AG04450 (cell line): ENCODE results near the gene MRM1. TPM values are rescaled to one million over a fixed set of nuclear protein-coding genes. Genes with fewer than 3 reads are reported as not detected.

Source experiments
- CTCF ChIA-PET: fragments of 300-600, 350-600 bp; formaldehyde crosslinking; extraction: SDS; loops from one replicate; lab custom pipeline; 2022; ENCODE audit warnings: antibody characterized with exemption, inconsistent platforms; lab: Charles Lee
- POLR2A ChIA-PET: fragments of 350-600 bp; formaldehyde crosslinking; extraction: SDS; loops from one replicate; lab custom pipeline; 2021; ENCODE audit warnings: antibody characterized with exemption, inconsistent platforms; lab: Yijun Ruan, JAX
- DNase-seq: peaks from one replicate; pipeline ENCODE4 v3.0.0-alpha.2; 2011; ENCODE audit warnings: low read depth, low spot score
- H3K27ac ChIP-seq: one replicate; pipeline ENCODE4 v1.5.1; 2012; ENCODE audit warnings: low read depth, low read length, control low read depth
- H3K27me3 ChIP-seq: one replicate; pipeline ENCODE4 v1.6.0; 2012; ENCODE audit warnings: low read length; ENCODE audit not compliant: control insufficient read depth, insufficient read depth
- H3K4me3 ChIP-seq: 2 replicates; pipeline ENCODE4 v1.5.1; 2011; ENCODE audit warnings: mild to moderate bottlenecking, low read depth, low read length, control low read depth
- H3K9me3 ChIP-seq: 2 replicates; pipeline ENCODE4 v1.5.1; 2012; ENCODE audit warnings: low read length; ENCODE audit not compliant: control insufficient read depth, insufficient read depth
- polyA plus RNA-seq: library from polyadenylated mRNA; depleted of rRNA; stranded (reverse); fragments of >200 nt; gene quantifications from 2 replicates; pipeline ENCODE4 v1.2.3, GENCODE V29; 2011
- TF ChIP-seq, protein P1 (sequence below): IDR thresholded peaks from 2 replicates; pipeline ENCODE4 v1.5.1; 2011; ENCODE audit warnings: low read depth, low read length, control low read depth, inconsistent platforms

The MRM1 gene
- polyA plus RNA-seq, 1 experiment: 2.0 TPM

DNA sequence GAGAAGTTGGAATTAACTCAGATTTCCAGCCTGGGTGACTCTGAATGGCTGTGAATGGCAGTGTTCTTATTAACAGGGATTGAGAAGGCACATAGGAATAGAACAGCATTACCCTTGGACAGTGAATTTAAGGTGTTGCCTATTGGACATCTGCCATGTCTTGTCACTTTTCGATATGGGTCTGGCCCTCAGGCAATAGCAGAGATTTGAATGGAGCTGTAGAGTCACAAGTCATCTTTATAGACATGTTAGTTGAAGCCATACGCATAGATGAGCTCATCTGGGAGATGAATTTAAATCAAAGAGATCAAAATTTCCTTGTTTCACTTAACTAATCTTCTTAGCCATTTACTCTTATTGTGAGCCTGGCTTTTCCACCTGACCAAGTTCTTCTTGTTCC, 24.6 kb upstream of the MRM1 start:
- H3K27ac ChIP-seq: no peak overlapping the region
- no peak for DNase-seq
- no peaks in the 10 kb centered on the region for H3K9me3 ChIP-seq
- no peak overlapping the region for H3K4me3 ChIP-seq
- no peaks in the 10 kb centered on the region for H3K27me3 ChIP-seq
- POLR2A ChIA-PET: interaction anchor here (1.4 kb wide), 1 partner anchor 31 kb away, joined by 3 read pairs; no protein-coding TSS in a partner anchor
- CTCF ChIA-PET: interaction anchor here (0.6 to 1.6 kb wide), 2 partner anchors 26 to 768 kb away, joined by 4 read pairs; partner anchors contain the start of gene TAF15
- TF ChIP-seq, protein P1, sequence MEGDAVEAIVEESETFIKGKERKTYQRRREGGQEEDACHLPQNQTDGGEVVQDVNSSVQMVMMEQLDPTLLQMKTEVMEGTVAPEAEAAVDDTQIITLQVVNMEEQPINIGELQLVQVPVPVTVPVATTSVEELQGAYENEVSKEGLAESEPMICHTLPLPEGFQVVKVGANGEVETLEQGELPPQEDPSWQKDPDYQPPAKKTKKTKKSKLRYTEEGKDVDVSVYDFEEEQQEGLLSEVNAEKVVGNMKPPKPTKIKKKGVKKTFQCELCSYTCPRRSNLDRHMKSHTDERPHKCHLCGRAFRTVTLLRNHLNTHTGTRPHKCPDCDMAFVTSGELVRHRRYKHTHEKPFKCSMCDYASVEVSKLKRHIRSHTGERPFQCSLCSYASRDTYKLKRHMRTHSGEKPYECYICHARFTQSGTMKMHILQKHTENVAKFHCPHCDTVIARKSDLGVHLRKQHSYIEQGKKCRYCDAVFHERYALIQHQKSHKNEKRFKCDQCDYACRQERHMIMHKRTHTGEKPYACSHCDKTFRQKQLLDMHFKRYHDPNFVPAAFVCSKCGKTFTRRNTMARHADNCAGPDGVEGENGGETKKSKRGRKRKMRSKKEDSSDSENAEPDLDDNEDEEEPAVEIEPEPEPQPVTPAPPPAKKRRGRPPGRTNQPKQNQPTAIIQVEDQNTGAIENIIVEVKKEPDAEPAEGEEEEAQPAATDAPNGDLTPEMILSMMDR: no peak

DNA sequence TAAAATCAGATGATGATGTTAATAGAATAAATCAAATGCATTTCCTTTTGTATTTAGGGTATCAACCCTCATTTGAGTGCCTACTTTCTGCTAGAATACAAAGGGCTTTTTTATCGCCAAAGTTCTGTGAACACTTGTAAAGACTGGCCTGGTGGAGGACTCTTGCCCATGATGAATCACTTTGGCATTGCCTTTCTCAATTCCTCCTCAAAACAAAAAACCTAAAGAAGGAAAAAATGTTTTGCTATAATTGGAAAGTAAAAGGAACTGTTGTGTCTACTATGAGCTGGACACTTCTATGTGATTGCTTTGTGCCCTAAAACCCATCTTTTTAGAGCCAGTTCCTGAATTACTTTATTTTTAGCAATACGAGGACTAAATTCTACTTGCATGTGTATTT, 22.7 kb upstream of the MRM1 start:
- Histone ChIP-seq H3K27ac (no peak overlapping the region), H3K4me3 (no peak overlapping the region), H3K9me3 (no peaks in the 10 kb centered on the region), H3K27me3 (no peaks in the 10 kb centered on the region)
- POLR2A ChIA-PET: no interaction called here
- CTCF ChIA-PET: no interaction called here
- DNase-seq: no peak
- TF ChIP-seq, protein P1: no peak

DNA sequence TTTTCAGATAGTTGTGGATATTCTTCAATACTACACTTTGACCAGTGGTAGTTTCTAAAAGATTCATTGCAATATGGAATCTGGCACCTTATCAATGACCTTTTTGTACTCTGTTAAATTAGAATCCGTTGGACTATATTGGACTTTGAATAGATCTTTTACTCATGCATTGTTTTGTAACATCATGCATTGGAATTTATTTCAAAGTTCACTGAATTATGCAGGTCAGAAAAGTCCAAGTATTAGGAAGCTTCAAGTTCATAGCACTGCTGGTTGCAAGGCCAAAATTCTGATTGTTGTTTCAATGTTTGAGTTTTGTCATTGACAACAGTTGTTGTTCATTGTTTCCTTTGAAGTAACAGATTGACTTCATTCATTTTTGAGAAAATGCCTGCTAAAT, 17.6 kb upstream of the MRM1 start:
- no peak overlapping the region for H3K4me3 ChIP-seq
- POLR2A ChIA-PET: no interaction called here

DNA sequence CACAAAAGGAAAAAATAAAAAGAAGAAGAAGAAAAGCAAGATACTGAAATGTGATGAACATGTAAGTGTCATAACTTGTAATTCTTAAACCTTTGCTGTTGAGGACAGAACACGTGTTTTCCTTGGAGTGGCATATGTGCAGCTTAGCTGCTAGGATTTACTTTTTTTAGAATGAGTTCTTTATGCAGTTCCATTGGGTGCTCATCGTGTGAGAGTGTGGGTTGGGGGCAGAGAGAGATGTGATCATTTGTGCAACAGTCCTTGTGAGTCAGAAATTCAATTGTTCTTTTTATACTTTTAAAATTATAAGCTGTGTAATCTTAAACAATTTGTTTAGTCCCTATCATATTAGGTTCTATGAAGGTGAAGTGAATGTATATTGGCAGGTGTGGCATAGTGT, 15.2 kb upstream of the MRM1 start:
- POLR2A ChIA-PET: no interaction called here
- TF ChIP-seq, protein P1: no peak
- no peak overlapping the region for H3K4me3 ChIP-seq
- H3K9me3 ChIP-seq: no peaks in the 10 kb centered on the region
- DNase-seq: no peak
- H3K27ac ChIP-seq: no peak overlapping the region
- CTCF ChIA-PET: interaction anchor here (0.6 kb wide), 1 partner anchor 20 kb away, joined by 3 read pairs; no protein-coding TSS in a partner anchor
- no peaks in the 10 kb centered on the region for H3K27me3 ChIP-seq

More for the DNA sequence above, 17.6 kb upstream of the MRM1 start:
- no peak for DNase-seq
- CTCF ChIA-PET: interaction anchor here (1.6 kb wide), 1 partner anchor 656 kb away, joined by 4 read pairs; no protein-coding TSS in a partner anchor
- TF ChIP-seq, protein P1: no peak
- no peaks in the 10 kb centered on the region for H3K27me3 ChIP-seq
- no peak overlapping the region for H3K27ac ChIP-seq
- no peaks in the 10 kb centered on the region for H3K9me3 ChIP-seq

DNA sequence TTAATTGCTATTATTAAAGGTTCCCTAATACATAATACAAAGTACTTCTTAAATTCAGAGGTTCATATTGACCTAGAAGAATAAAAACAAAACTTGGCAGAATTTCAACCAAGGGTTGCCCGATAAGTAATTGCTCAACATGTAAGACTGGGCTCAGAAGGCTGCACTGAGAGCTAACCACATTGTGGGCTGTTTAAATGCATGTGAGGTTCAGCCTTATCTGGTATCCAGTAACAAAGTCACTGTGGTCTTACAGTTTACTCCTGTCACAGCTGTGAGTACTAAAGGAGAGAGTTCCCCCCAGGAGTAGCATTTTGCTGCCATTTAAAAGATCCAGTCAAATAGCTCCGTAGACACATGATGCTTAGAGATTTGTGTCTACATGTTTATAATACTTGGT, 11.3 kb upstream of the MRM1 start:
- Histone ChIP-seq H3K27me3 (no peaks in the 10 kb centered on the region), H3K9me3 (no peaks in the 10 kb centered on the region), H3K4me3 (no peak overlapping the region), H3K27ac (no peak overlapping the region)
- no peak for DNase-seq
- ChIA-PET CTCF (interaction anchor here (0.7 kb wide), 1 partner anchor 13 kb away, joined by 8 read pairs; no protein-coding TSS in a partner anchor), POLR2A (interaction anchor here (0.6 kb wide), 1 partner anchor 11 kb away, joined by 3 read pairs; the partner anchor contains the start of gene MRM1)
- TF ChIP-seq, protein P1: no peak
